ENCODE data around the gene CDC42SE1.

CDC42SE1 gene

DNA sequence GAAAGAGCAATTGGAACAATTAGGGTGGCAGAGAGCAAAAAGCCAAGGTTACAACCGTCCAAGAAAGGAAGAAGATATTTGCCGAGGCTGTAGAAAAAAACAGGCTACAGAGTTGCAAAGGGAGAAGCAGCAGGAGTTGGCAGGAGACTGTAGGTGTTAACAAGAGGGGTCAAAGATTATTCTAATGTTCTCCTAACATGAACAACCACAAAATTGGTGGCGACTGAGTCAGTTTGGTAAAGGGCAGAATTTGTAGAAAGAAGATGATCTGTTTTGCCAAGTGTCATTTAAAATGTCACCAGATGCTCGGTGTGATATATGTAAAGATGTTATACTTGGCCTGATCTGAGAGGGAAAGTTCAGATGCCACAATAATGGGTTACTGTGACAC, 51.6 kb downstream of the CDC42SE1 start:
- H3K4me3 Mint-ChIP-seq, result peak overlapping the region; percentile 99
- no peaks in the 10 kb centered on the region for H3K36me3 Mint-ChIP-seq (ENCODE audit: low read depth)
- H3K4me1 Mint-ChIP-seq, result peaks cover 85% of the 10 kb centered on the region
- no peaks in the 10 kb centered on the region for H3K9me3 Mint-ChIP-seq
- no peak for ATAC-seq
- no peak for DNase-seq
- peak overlapping the region; percentile 97 for H3K27ac Mint-ChIP-seq
- no peaks in the 10 kb centered on the region for H3K27me3 Mint-ChIP-seq

DNA sequence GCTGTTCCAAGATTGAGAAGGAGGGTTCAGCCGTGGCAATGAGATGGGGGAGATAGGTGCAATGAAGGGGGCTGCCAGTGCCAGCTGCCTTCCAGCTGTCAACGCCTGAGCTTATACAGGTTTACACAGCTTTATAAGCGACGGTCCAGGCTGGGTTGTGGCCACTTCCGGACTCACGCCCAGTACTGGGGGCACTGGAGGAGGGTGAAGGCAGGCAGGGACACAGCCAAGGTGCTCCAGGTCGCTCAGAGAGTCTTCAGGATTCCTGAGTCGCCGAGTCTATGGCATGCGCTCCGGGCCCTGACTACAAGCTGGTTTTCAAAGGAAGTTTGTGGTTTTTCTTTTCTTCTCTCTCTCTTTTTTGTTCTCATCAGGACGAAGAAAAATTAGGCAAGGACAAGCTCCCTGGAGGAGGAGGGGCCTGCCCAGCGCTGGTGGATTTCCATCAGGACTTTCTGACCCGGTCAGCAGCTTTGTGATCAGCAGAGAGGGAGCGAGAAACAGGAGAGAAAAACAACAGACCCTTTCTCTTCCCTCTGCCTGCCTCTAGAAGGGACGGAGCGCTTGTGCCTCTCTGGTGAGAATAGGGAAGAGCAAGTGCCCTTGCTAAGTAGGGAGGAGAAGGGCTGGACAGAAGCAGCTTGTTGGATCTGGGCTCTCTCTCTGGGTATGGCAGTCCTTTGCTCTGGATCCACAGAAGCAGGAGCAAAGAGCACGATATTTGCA, 52.9 kb downstream of the CDC42SE1 start, which contains the start of gene MINDY1:
MINDY1 (minus strand) TSS at position 576 of the 726 bp plus-strand sequence. CDS start 4,285 bp downstream, outside the sequence.
- ATAC-seq, result peak; percentile 48

DNA sequence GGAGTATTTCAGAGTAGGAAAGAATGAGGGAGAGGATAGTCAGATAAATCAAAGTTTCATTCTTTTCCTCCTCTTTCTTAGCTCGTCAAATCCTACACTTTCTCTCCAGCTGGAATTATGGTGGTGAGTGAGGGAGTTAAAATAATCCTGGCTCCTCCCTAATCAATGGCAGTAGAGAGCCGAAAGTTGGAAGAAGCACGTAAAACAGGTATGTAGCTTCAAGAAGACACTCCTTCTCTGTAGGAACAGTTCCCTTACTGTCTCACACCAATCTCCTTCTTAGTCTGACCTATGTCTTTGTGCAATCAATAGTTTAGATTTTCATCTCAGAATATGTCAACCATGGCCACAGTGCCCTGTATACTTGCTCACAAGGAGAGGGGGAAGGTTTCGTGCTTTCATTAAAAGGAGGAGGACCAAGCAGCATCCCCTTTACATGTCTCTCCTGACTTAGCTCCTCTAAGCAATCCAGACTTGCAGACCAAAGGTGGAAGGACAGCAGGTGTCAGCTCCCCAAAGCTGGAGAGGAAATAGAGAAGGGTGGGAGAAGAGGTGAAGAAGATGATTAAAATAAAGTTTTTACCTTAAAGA, 53.6 kb downstream of the CDC42SE1 start:
- Mint-ChIP-seq H3K4me3 (peak overlapping the region; percentile 99), H3K9me3 (no peaks in the 10 kb centered on the region), H3K4me1 (peaks cover 88% of the 10 kb centered on the region), H3K27me3 (no peaks in the 10 kb centered on the region), H3K36me3 (ENCODE audit: low read depth) (peaks cover 4% of the 10 kb centered on the region), H3K27ac (peak overlapping the region; percentile 97)
- no peak for DNase-seq
- ATAC-seq, result no peak

More for the DNA sequence above, 52.9 kb downstream of the CDC42SE1 start, which contains the start of gene MINDY1:
- peak; percentile 50 for DNase-seq
- Mint-ChIP-seq H3K27me3 (no peaks in the 10 kb centered on the region), H3K9me3 (no peaks in the 10 kb centered on the region), H3K36me3 (ENCODE audit: low read depth) (peaks cover 4% of the 10 kb centered on the region), H3K4me1 (peaks cover 92% of the 10 kb centered on the region), H3K27ac (peak within 1 kb of the TSS; percentile 97), H3K4me3 (peak within 1 kb of the TSS; percentile 99)

DNA sequence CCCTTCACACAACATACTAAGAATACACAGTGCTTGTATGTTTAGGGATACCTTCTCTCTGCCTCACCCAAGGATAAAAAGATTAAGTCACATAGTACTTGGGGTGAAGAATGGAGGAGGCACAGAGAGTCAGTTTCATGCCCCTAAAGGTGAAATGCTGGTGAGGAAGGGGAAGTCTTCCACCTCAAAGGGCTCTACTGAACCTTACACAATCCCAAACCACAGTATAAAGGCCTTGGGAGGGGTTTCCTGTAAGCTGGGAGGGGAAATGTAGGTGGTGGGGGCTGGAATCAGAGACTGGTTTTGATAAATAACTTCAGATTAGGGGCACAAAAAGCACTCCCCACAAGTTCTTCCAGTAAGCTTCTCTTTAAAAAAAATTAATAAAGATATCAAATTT, 56.2 kb downstream of the CDC42SE1 start:
- Mint-ChIP-seq H3K36me3 (ENCODE audit: low read depth) (peaks cover 10% of the 10 kb centered on the region), H3K27ac (peak overlapping the region; percentile 42), H3K27me3 (no peaks in the 10 kb centered on the region), H3K9me3 (no peaks in the 10 kb centered on the region), H3K4me3 (peak overlapping the region; percentile 53), H3K4me1 (peaks cover 81% of the 10 kb centered on the region)
- DNase-seq (no peak), ATAC-seq (no peak)

DNA sequence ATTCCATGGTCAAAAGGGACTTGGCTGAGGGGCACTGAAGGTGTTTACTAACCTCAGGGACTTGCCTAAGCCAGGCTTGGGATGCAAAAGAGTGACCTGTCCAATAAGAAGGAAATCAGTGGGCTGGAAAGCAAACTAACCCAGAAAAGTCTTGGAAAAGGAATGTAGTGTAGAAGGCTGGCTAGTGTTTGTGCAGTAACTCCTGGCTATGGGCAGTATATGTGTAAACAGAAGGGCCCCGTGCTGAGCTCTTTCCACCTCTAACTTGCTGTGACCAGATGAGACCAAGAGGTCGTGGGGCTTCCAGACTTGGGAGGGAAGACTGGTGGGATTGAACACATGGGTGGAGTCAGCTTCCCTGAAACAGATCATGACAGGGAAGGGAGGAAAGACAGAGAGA, 56.8 kb downstream of the CDC42SE1 start:
- H3K4me3 Mint-ChIP-seq, result peak overlapping the region; percentile 53
- DNase-seq (no peak), ATAC-seq (no peak)
- H3K27me3 Mint-ChIP-seq, result no peaks in the 10 kb centered on the region
- H3K4me1 Mint-ChIP-seq, result peaks cover 77% of the 10 kb centered on the region
- H3K27ac Mint-ChIP-seq, result peak overlapping the region; percentile 42
- H3K9me3 Mint-ChIP-seq, result no peaks in the 10 kb centered on the region
- H3K36me3 Mint-ChIP-seq (ENCODE audit: low read depth), result peaks cover 10% of the 10 kb centered on the region

DNA sequence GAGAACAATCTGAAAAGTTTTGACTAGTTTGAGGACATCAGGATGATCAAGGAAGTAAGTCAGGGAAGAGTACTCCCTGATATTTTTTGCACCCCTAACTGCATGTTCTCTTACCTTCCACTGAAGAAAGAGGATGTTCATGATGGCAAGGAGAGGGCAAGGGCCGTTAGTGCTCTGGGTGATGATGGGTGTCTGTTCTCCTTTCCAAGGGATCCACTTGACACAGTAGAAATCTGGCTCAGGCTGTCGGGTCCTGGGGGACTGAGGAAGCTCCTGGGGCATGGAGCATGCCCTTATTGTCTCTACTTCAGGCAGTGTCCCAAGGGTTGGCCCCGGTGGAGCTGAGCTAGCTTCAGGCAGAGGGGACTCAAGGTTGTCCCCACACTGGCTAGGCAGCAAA, 57.4 kb downstream of the CDC42SE1 start:
- no peak overlapping the region for H3K27ac Mint-ChIP-seq
- ATAC-seq (no peak), DNase-seq (no peak)
- H3K27me3 Mint-ChIP-seq, result no peaks in the 10 kb centered on the region
- peaks cover 10% of the 10 kb centered on the region for H3K36me3 Mint-ChIP-seq (ENCODE audit: low read depth)
- no peaks in the 10 kb centered on the region for H3K9me3 Mint-ChIP-seq
- no peak overlapping the region for H3K4me3 Mint-ChIP-seq
- peaks cover 71% of the 10 kb centered on the region for H3K4me1 Mint-ChIP-seq

DNA sequence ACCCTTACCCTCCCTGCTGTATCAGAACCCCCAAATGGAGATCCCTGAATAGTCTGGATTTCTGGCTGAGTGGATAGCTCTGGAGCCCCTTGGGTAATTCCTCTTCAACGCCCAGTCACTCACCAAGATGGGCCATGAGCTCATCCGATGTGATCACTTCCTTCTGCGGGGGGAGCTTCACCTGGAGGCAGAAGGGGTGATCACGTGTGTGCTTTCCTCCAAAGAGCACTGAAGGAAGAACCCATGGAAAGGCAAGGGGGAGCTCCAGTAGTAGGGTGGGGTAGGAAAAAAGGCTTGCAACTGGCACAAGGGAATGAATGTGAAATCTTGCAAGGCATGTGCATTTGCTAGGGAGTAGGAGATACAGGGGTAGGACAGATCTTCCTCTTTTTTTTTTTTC, 57.8 kb downstream of the CDC42SE1 start:
- DNase-seq (no peak), ATAC-seq (no peak)
- Mint-ChIP-seq H3K27me3 (no peaks in the 10 kb centered on the region), H3K27ac (no peak overlapping the region), H3K36me3 (ENCODE audit: low read depth) (peaks cover 10% of the 10 kb centered on the region), H3K4me3 (no peak overlapping the region), H3K4me1 (peaks cover 66% of the 10 kb centered on the region), H3K9me3 (no peaks in the 10 kb centered on the region)

Measured in activated naive CD8-positive, alpha-beta T cell treated with anti-CD3 and anti-CD28 coated beads, Interleukin-2, amount 50 U/mL, for 24 hours (primary cell).